Measurements from ENCODE around the gene GTF2E1.

GTF2E1 gene

GRCh38 chr3:120796976-120797375, 54.4 kb downstream of the GTF2E1 start:
- Histone ChIP-seq H3K27ac (ENCODE audit: insufficient read depth, low read depth, low read length, poor library complexity, severe bottlenecking) (no peak overlapping the region), H3K4me1 (ENCODE audit: control insufficient read depth, insufficient read depth, low read length) (no peaks in the 10 kb centered on the region), H3K4me3 (ENCODE audit: insufficient read depth, low read depth, low read length) (no peak overlapping the region), H3K36me3 (ENCODE audit: control insufficient read depth, insufficient read depth, low read length) (no peaks in the 10 kb centered on the region), H3K9me3 (ENCODE audit: control insufficient read depth, low read length) (no peaks in the 10 kb centered on the region), H3K27me3 (ENCODE audit: control insufficient read depth, insufficient read depth, low read length, poor library complexity, severe bottlenecking) (no peaks in the 10 kb centered on the region)
- 92 to 95% methylated on average over 6 of the region's 6 CpGs for WGBS, 2 experiments

- Histone ChIP-seq H3K36me3 (ENCODE audit: control insufficient read depth, insufficient read depth, low read length) (no peaks in the 10 kb centered on the region), H3K9me3 (ENCODE audit: control insufficient read depth, low read length) (no peaks in the 10 kb centered on the region), H3K27ac (ENCODE audit: insufficient read depth, low read depth, low read length, poor library complexity, severe bottlenecking) (no peak overlapping the region), H3K4me3 (ENCODE audit: insufficient read depth, low read depth, low read length) (no peak overlapping the region), H3K4me1 (ENCODE audit: control insufficient read depth, insufficient read depth, low read length) (no peaks in the 10 kb centered on the region), H3K27me3 (ENCODE audit: control insufficient read depth, insufficient read depth, low read length, poor library complexity, severe bottlenecking) (no peaks in the 10 kb centered on the region)
- 50 to 57% methylated on average over 1 of the region's 2 CpGs for WGBS, 2 experiments
Measured at GRCh38 chr3:120797857-120798256, 55.3 kb downstream of the GTF2E1 start.

- Histone ChIP-seq H3K4me3 (ENCODE audit: insufficient read depth, low read depth, low read length) (no peak overlapping the region), H3K9me3 (ENCODE audit: control insufficient read depth, low read length) (no peaks in the 10 kb centered on the region), H3K36me3 (ENCODE audit: control insufficient read depth, insufficient read depth, low read length) (no peaks in the 10 kb centered on the region), H3K4me1 (ENCODE audit: control insufficient read depth, insufficient read depth, low read length) (no peaks in the 10 kb centered on the region), H3K27me3 (ENCODE audit: control insufficient read depth, insufficient read depth, low read length, poor library complexity, severe bottlenecking) (no peaks in the 10 kb centered on the region), H3K27ac (ENCODE audit: insufficient read depth, low read depth, low read length, poor library complexity, severe bottlenecking) (no peak overlapping the region)
- WGBS, 2 experiments, result 83 to 84% methylated on average over 1 of the region's 1 CpG
Measured at GRCh38 chr3:120798346-120798745, 55.8 kb downstream of the GTF2E1 start.

GRCh38 chr3:120800625-120801024, 58.1 kb downstream of the GTF2E1 start:
- Histone ChIP-seq H3K27me3 (ENCODE audit: control insufficient read depth, insufficient read depth, low read length, poor library complexity, severe bottlenecking) (no peaks in the 10 kb centered on the region), H3K27ac (ENCODE audit: insufficient read depth, low read depth, low read length, poor library complexity, severe bottlenecking) (no peak overlapping the region), H3K4me1 (ENCODE audit: control insufficient read depth, insufficient read depth, low read length) (no peaks in the 10 kb centered on the region), H3K36me3 (ENCODE audit: control insufficient read depth, insufficient read depth, low read length) (no peaks in the 10 kb centered on the region), H3K9me3 (ENCODE audit: control insufficient read depth, low read length) (no peaks in the 10 kb centered on the region), H3K4me3 (ENCODE audit: insufficient read depth, low read depth, low read length) (no peak overlapping the region)

GRCh38 chr3:120801484-120801883, 58.9 kb downstream of the GTF2E1 start:
- no peaks in the 10 kb centered on the region for H3K36me3 ChIP-seq (ENCODE audit: control insufficient read depth, insufficient read depth, low read length)
- H3K4me3 ChIP-seq (ENCODE audit: insufficient read depth, low read depth, low read length), result no peak overlapping the region
- no peaks in the 10 kb centered on the region for H3K9me3 ChIP-seq (ENCODE audit: control insufficient read depth, low read length)
- WGBS, 2 experiments, result 76 to 96% methylated on average over 2 of the region's 2 CpGs
- no peaks in the 10 kb centered on the region for H3K27me3 ChIP-seq (ENCODE audit: control insufficient read depth, insufficient read depth, low read length, poor library complexity, severe bottlenecking)
- no peak overlapping the region for H3K27ac ChIP-seq (ENCODE audit: insufficient read depth, low read depth, low read length, poor library complexity, severe bottlenecking)
- H3K4me1 ChIP-seq (ENCODE audit: control insufficient read depth, insufficient read depth, low read length), result no peaks in the 10 kb centered on the region

- Histone ChIP-seq H3K9me3 (ENCODE audit: control insufficient read depth, low read length) (no peaks in the 10 kb centered on the region), H3K4me3 (ENCODE audit: insufficient read depth, low read depth, low read length) (no peak overlapping the region), H3K4me1 (ENCODE audit: control insufficient read depth, insufficient read depth, low read length) (no peaks in the 10 kb centered on the region), H3K27me3 (ENCODE audit: control insufficient read depth, insufficient read depth, low read length, poor library complexity, severe bottlenecking) (no peaks in the 10 kb centered on the region), H3K36me3 (ENCODE audit: control insufficient read depth, insufficient read depth, low read length) (no peaks in the 10 kb centered on the region), H3K27ac (ENCODE audit: insufficient read depth, low read depth, low read length, poor library complexity, severe bottlenecking) (no peak overlapping the region)
- WGBS, 2 experiments, result 66 to 79% methylated on average over 2 of the region's 3 CpGs
Measured at GRCh38 chr3:120802916-120803315, 60.4 kb downstream of the GTF2E1 start.

GRCh38 chr3:120816728-120817127, 74.2 kb downstream of the GTF2E1 start:
- H3K36me3 ChIP-seq (ENCODE audit: control insufficient read depth, insufficient read depth, low read length), result no peaks in the 10 kb centered on the region
- WGBS, 2 experiments, result 94% methylated on average over 4 of the region's 4 CpGs

GRCh38 chr3:120820748-120821147, 78.2 kb downstream of the GTF2E1 start:
- Histone ChIP-seq H3K4me1 (ENCODE audit: control insufficient read depth, insufficient read depth, low read length) (no peaks in the 10 kb centered on the region), H3K4me3 (ENCODE audit: insufficient read depth, low read depth, low read length) (no peak overlapping the region), H3K9me3 (ENCODE audit: control insufficient read depth, low read length) (no peaks in the 10 kb centered on the region), H3K27me3 (ENCODE audit: control insufficient read depth, insufficient read depth, low read length, poor library complexity, severe bottlenecking) (no peaks in the 10 kb centered on the region), H3K27ac (ENCODE audit: insufficient read depth, low read depth, low read length, poor library complexity, severe bottlenecking) (no peak overlapping the region), H3K36me3 (ENCODE audit: control insufficient read depth, insufficient read depth, low read length) (no peaks in the 10 kb centered on the region)
- 83 to 93% methylated on average over 2 to 3 of the region's 3 CpGs for WGBS, 2 experiments

More at GRCh38 chr3:120816728-120817127, 74.2 kb downstream of the GTF2E1 start:
- Histone ChIP-seq H3K9me3 (ENCODE audit: control insufficient read depth, low read length) (no peaks in the 10 kb centered on the region), H3K27me3 (ENCODE audit: control insufficient read depth, insufficient read depth, low read length, poor library complexity, severe bottlenecking) (no peaks in the 10 kb centered on the region), H3K4me3 (ENCODE audit: insufficient read depth, low read depth, low read length) (no peak overlapping the region), H3K27ac (ENCODE audit: insufficient read depth, low read depth, low read length, poor library complexity, severe bottlenecking) (no peak overlapping the region), H3K4me1 (ENCODE audit: control insufficient read depth, insufficient read depth, low read length) (no peaks in the 10 kb centered on the region)

- no peaks in the 10 kb centered on the region for H3K36me3 ChIP-seq (ENCODE audit: control insufficient read depth, insufficient read depth, low read length)
- H3K27me3 ChIP-seq (ENCODE audit: control insufficient read depth, insufficient read depth, low read length, poor library complexity, severe bottlenecking), result no peaks in the 10 kb centered on the region
- no peak overlapping the region for H3K27ac ChIP-seq (ENCODE audit: insufficient read depth, low read depth, low read length, poor library complexity, severe bottlenecking)
- no peak overlapping the region for H3K4me3 ChIP-seq (ENCODE audit: insufficient read depth, low read depth, low read length)
- no peaks in the 10 kb centered on the region for H3K9me3 ChIP-seq (ENCODE audit: control insufficient read depth, low read length)
- no peaks in the 10 kb centered on the region for H3K4me1 ChIP-seq (ENCODE audit: control insufficient read depth, insufficient read depth, low read length)
Measured at GRCh38 chr3:120821426-120821825, 78.9 kb downstream of the GTF2E1 start.

- WGBS, 2 experiments, result 93% methylated on average over 3 of the region's 3 CpGs
- no peaks in the 10 kb centered on the region for H3K9me3 ChIP-seq (ENCODE audit: control insufficient read depth, low read length)
- H3K4me3 ChIP-seq (ENCODE audit: insufficient read depth, low read depth, low read length), result no peak overlapping the region
- no peaks in the 10 kb centered on the region for H3K36me3 ChIP-seq (ENCODE audit: control insufficient read depth, insufficient read depth, low read length)
- no peak overlapping the region for H3K27ac ChIP-seq (ENCODE audit: insufficient read depth, low read depth, low read length, poor library complexity, severe bottlenecking)
- H3K27me3 ChIP-seq (ENCODE audit: control insufficient read depth, insufficient read depth, low read length, poor library complexity, severe bottlenecking), result no peaks in the 10 kb centered on the region
- H3K4me1 ChIP-seq (ENCODE audit: control insufficient read depth, insufficient read depth, low read length), result no peaks in the 10 kb centered on the region
Measured at GRCh38 chr3:120823156-120823555, 80.6 kb downstream of the GTF2E1 start.

- no peak overlapping the region for H3K4me3 ChIP-seq (ENCODE audit: insufficient read depth, low read depth, low read length)
- H3K27me3 ChIP-seq (ENCODE audit: control insufficient read depth, insufficient read depth, low read length, poor library complexity, severe bottlenecking), result no peaks in the 10 kb centered on the region
- no peak overlapping the region for H3K27ac ChIP-seq (ENCODE audit: insufficient read depth, low read depth, low read length, poor library complexity, severe bottlenecking)
- H3K36me3 ChIP-seq (ENCODE audit: control insufficient read depth, insufficient read depth, low read length), result no peaks in the 10 kb centered on the region
- H3K9me3 ChIP-seq (ENCODE audit: control insufficient read depth, low read length), result no peaks in the 10 kb centered on the region
- H3K4me1 ChIP-seq (ENCODE audit: control insufficient read depth, insufficient read depth, low read length), result no peaks in the 10 kb centered on the region
- WGBS, 2 experiments, result 62 to 75% methylated on average over 1 of the region's 1 CpG
Measured at GRCh38 chr3:120824613-120825012, 82.1 kb downstream of the GTF2E1 start.
